Stimulated activated CD8-positive, alpha-beta memory T cell treated with anti-CD3 and anti-CD28 coated beads, Interleukin-2, amount 100 ng/mL, for 48 hours (primary cell): ENCODE data around the gene ZNF281.
A peak's percentile ranks its signal among the peaks of the same experiment; 100 is the strongest.
"Not testable (repeated sequence)": the region's sequence is repeated elsewhere in the genome, so short reads cannot be mapped to it uniquely, and the experiment has no call there.

Source experiments
- DNase-seq, 2 donors: peaks; one replicate each; pipeline ENCODE4 v3.0.0-alpha.2; 2020; ENCODE audit warnings: low read depth in 2 of 2

Gene ZNF281

DNA sequence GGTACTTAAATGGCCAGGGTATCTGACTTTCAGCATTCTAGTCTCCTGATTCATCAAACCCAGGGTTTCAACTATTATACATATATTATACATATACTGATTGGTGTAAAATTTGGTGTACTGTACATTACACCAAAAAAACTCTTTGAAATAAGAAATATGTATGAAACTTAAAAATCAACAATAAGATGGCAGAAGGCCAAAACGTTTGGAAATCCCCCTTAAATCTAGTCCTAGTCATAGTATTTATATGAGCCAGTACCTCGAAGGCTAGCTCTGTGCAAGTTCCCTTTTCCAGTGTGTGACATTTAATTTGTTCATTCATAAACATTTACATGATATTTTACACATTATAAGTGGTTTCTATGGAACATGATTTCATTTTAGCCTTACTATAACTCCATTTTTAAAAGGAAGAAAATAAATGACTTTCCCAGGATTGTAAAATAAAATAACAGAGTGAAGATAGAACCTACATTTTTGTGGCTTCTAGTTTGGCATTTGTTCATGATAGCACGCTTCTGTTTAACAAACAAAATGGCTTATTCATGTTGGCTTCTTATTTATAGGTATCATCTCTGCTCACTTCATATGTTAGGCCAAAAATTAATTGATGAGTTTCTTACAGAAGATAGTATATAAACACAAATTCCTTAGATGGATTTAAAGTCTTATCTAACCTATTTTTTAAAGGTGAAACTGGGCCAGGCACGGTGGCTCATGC is 18.8 kb upstream of the ZNF281 start:
- DNase-seq = no peak

DNA sequence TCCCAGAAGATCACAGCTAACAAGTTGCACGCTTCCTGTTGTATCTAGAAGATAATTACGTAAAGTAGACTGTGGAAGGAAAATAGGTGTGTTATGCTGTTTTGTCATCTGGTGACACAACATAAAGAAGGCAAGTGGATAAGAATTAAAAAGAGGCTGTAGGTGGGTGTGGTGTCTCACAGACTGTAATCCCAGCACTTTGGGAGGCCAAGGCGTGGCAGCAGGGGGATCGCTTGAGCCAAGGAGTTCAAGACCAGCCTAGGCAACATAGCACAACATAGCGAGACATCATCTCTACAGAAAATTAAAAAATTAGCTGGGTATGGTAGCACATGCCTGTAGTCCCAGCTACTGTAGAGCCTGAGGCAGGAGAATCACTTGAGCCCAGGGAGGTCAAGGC is 17.9 kb upstream of the ZNF281 start:
- DNase-seq = no peak

DNA sequence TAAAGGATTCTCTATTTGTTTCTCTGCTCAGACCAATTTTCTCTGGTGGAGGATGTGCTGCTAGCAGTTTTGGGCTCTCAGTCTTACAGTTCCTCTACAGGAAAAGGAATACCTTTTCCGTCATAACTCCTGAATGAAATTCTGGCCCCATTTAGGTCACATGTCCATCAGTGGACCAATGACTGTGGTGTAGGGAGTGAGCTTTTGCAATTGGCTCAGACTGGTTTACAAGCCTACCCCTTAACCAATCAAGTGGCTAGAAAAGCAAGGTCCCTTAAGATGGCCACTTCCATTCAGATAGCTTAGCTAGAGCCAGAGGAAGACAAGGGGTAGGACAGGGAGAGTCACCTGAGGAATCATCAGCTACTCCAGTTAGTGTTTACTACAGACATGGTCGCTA is 16.4 kb upstream of the ZNF281 start:
- no peak for DNase-seq

DNA sequence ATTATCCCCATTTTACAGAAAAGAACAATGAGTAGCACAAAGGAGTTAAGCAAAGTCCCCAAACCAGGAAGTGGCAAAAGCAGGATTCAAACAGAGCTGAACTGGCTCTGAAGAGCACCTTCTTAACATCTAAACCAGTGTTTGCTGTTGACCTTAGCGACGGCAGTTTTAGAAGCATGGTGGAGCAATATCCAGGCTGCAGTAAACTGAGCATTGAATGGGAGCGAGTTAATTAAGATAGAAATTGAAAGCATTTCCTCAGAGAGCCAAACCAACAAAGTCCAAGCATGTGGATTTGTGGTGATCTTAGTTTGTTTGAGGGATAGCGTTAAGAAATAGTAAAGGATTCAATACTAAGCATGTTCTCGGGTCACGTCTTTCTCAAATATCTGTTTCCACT is 13.4 kb upstream of the ZNF281 start:
- DNase-seq = no peak

DNA sequence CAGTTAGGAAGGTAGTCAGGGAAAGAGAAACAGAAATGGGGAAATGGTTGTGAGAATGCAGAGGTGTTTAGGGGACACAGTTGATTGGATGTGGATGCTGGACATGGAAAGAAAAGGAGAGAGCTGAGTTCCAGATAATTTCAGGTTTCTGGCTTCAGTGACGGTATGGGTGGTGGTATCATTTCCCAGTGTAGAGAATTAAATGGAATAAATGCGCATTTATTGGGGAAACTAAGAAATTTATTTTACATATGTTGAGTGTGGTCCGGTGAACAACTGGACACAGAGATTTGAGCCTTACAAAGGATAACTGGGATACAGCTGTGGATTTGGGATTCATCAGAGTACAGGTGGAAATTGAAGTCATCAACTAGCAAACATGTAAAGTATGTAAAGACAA is 12.4 kb upstream of the ZNF281 start:
- DNase-seq = no peak

DNA sequence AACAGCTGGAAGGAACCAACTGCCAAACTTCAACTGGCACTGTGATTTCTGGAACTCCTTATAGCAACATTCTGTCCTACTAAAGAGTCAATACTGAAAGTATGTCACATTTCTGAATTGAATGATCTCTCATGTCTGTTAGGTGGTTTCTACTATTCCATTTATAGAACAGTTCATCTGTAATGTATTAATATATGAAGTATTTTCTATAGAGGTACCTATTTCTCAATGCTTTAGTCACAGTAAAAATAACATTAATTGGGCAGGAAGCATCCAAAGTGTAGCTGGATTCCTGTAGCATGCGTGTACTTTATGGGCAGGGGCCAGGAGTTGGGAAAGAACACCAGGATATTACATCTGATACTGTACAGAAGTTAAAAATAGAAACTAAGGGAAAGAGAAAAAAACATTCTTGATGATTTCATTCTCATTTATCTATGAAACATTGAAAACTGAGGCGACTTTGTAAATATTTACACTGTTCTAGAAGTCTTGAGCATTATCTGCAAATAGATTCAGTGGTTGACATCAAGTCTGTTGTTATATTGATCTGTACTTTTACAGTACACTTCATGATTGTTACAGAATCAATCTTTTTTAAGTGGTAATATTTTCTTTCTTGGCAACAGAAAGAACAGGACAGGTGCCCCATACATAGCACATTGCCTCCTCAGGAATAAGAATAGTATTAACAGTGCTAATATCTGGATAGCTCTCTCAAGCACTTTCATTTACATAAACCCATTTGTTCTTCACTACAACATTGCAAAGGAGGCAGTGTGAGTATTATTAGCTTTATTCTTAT is 6.2 kb upstream of the ZNF281 start:
- DNase-seq = no peak

DNA sequence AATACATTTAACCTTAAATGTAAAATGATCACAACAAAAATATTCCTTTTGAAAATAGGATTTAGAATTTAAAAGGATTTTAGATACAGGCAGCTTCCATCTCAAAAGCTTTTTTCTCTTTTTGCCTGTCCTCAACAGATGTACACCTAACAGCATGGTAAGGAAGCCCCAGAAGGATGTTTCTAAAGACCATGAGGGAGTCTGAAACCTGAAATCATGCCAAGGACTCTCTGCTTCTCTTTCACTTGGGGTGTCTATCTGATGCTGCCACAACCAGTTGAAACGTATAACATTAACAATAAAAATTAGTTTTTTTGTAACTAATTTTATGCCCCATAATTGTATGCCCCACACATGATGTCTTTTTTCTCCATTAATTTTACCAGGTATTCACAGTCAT is 5.4 kb upstream of the ZNF281 start:
- DNase-seq = no peak

DNA sequence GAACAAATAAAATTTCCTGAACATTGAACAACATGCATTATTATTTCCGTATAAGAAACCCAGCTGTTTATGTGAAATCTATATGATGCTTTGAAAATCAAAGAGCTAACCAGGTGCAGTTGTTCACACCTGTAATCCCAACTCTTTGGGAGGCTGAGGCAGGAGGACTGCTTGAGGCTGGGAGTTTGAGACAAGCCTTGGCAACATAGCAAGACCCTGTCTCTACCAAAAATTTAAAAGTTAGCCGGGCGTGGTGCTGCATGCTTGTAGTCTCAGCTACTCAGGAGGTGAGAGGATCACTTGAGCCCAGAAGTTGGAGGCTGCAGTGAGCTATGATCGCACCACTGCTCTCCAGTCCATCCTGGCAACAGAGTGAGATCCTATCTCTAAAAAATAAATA is 4.8 kb upstream of the ZNF281 start:
- no peak for DNase-seq

DNA sequence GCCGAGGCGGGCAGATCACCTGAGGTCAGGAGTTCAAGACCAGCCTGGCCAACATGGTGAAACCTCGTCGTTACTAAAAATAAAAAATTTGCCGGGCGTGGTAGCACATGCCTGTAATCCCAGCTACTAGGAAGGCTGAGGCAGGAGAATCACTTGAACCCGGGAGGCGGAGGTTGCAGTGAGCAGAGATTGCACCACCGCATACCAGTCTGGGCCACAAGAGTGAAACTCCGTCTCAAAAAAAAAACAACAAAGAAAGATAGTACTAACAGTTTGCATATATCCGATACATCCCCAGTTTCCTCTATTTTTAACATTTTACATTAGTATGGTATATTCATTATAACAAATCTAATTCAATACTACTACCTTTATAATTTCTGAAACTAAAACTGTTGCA is 3.9 kb upstream of the ZNF281 start:
- DNase-seq = not testable (repeated sequence)

DNA sequence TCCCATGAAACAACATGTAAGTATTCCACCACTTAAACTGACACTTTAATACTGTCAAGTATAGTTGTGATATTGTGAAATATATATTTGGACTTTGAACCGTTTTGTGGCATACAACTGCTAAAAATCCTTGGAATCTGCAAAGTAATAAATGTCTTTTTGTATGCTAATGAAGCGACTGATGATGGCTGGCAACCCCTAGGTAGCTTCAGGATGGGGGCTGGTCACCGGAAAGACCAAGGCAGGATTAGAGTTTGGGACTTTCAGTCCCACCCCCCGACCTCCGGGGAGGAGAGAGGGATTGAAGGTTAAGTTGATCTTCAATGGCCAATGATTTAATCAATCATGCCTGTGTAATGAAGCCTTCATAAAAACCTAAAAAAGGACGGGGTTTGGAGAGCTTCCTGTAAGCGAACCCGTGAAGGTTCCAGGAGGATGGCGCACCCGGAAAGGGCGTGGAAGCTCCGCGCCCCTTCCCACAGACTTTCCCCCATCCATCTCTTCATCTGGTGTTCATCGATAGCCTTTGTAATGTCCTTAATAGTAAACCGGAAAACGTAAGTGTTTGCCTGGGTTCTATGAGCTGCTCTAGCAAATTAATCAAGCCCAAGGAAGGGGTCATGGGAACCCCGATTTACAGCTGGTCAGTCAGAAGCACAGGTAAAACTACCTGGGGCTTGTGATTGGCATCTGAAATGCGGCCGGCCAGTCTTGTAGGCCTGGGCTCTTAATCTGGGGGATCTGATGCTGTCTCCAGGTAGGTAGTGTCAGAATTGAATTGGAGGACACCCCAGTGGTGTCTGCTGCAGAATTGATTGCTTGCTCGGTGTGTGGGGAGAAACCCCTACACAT is 1.8 kb upstream of the ZNF281 start:
- DNase-seq = no peak

DNA sequence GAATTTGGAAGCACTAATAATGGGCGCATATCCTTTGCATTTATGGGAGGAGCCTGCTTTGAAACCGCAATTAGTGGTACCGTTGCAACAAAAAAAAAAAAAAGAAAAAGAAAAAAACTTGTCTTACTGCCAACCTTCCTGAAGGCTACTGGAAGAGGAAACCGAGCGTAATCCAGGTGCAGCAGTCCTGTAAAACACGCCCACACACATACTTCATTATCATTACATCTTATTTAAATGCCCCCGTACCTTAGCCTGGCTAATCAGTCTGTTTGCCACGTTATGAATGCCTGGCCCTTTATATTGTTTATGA is 686 bp upstream of the ZNF281 start:
- no peak for DNase-seq

DNA sequence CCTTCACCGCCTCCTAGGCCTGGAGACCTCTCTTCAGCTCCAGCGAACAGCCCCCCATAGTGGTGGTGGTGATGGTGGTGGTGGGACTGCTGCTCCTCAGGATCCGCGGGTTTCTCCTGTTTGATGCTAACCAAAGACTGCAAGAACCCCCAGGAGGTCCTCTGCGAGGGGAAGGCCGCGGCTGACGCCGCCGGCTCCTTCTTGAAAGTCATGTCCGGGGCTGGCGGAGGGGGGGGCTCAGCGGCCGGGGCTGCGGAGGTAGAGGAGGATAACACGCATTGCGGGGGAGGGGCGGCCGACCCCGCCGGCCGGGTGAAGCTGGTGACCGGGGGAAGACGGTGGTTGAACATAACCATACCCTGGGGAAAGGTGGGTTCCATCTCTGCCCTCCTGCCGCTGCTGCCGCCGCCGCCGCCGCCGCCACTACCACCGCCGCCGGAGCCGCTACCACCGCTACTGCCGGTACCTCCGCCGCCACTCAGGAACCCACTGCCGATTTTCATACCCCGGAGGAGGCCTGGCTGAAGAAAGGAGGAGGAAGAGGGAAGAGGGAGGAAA is 554 bp downstream of the ZNF281 start:
- DNase-seq = peak; percentile 21 to 23

DNA sequence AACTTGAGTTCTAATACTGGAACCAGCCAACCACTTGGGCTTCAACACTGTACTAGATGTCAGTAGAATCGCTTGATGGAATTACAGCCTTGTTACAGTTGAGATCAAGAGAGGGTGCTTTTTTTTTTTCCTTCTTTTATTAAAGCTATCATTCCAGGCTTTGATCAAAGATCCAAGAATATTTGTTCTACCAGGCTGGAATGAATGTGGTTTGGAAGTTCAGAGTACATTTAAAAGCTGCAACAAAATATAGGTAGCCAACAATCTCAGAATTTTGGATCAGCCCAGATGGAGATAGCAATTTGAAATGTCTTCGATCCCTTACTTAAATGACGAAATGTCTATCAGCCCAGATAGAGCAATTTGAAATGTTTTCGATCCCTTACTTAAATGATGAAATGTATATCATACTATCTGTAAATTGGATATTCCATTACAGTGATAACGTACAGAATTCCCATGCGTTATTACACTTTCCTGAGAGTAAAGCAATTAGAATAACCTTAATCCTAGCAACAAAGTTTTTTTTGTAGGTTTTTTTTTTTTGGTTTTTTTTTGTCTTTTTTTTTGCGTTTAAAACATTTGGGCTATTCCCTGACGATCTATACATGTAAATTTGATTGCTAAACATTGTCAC is 3.6 kb downstream of the ZNF281 start:
- no peak for DNase-seq

DNA sequence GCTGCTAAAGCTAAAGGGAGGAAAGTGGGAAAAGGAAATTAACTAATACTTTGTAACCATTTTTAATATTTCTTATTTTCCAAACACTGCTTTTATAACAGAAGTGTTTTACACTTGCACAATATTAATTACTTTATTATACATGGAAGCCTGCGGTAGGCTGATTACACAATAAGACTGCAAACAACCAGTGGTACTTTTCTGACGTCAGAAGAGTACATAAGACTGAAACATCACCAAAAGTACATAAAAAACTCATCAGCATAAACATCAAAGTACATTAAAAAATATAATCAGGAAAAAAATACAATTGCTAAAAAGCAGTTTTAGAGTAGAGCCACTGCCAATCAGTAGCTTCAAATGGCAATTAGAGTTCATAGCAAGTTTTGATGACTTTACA is 4.6 kb downstream of the ZNF281 start:
- DNase-seq = no peak

DNA sequence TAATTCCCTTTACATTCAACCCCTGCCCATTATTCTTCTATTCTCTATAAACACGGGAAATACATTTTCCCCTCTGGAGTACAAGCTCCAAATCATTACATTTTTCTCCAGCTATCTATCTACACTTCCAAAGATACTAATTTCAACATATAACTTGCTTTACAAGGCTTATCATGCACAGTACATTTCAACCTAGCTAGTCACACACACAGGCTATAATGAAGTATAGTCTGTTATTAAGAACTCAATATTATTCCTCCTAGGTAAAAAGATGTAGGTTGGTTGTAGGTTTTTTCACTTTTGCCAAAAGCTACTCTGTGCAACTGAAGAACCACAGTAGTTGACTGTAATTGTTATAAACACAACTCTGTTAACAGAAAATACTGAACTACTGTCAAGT is 8.1 kb downstream of the ZNF281 start:
- no peak for DNase-seq

DNA sequence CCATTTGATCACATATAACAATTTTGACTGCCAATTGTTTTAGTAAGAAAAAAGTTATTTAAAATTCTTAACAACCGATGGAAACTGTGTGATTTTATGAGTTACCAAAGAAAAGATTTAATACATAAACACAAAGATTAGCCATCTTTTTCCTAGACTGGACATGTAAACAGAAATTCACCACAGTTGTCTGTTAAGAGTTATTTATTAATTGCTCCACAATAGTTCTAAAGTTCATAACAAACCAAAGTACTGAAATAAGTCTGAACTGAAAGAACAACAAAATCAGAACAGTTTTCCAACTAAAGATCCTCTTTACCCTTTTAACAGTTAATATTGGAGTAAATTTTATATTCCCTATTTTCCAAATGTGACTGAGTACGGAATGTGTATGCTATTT is 8.6 kb downstream of the ZNF281 start:
- no peak for DNase-seq

DNA sequence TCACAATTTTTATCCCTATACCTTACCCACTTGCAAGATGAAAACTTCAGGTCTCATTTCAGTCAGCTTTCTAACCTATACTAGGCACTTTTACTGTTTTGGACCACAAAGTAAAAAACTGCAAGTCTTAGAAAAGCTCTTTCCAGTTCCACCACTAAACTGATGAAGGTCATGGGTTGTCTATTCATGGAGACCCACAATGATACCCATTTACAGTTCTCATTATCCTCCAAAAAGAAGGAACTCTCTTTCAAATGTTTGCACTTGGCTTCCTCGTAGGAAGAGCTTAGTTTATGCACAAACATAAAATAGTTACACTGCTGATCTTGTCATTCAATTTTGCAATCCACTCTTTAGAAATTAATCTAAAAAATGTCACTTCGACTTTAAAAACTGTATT is 9.3 kb downstream of the ZNF281 start:
- DNase-seq = no peak

DNA sequence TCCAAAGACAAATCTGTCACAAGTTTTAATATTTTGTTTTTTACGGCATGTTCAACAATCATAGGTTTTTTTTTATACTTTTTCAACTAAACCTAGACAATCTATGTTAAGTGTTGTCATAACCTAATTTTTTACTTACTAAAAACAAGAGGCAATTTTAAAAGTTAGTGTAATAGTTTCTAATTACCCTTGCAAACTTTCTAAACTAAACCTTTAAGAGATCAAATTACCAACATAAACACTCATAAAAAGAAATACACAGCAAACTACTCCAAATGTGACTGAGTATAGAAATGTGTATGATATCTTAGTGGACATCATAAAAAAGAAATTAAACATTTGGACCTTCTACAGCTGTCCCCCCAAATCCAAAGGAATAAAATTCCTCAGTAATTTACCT is 10.0 kb downstream of the ZNF281 start:
- DNase-seq = no peak

DNA sequence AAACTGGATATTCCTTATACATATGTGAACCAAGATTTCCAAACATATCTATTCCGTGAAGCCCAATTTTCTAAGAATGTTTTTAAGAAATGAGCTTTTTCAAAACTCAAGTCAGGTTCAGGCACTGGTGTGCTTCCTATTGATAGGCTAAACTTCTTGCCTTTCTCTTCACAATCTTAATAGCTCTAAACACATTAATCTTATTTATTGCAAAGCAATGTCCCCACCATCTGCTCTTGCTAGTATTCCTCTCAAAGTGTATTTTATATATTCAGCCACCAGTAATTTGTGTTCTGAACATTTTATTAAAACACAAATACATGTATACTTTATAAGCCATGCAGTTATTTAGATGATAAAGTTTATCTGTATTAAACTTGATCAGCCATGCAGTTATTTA is 11.5 kb downstream of the ZNF281 start:
- DNase-seq = no peak

DNA sequence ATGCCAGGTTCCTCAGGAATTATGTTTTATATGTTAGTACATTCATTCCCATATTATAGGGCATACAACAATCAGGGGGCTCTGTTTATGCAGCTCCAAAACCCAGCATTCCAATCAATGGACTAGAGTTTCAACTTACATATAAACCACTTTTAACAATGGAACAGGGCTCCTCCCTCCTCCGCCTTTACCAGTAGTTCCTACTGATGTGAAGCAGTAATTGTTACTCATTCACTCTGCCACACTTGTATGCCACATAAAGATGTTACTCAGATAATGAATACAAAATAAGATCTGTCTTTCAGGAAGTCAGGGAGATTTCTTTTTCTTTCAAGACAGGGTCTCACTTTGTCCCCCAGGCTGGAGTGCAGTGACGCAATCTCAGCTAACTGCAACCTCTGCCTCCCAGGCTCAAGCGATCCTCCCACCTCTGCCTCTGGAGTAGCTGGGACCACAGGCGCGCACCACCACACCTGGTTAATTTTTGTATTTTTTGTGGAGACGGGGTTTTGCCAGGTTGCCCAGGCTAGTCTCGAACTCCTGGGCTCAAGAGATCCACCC is 17.1 kb downstream of the ZNF281 start:
- no peak for DNase-seq

DNA sequence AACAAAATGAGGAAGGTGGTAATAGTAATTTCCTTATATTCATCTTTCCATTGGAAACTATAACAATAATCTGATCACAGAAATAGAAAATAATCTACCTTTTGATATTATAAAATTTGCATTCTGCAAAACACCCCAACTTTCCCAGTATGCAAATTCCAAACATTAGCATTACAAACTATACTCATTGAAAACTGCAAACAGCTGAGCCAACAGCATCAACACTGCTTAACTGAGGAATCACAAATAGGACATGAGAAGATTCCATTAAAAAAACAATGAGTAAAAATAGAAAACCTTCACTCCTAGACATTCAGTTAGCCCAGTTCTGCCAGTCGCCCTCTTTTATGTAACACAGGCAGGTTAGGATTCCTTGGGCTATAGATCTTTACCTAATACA is 18.1 kb downstream of the ZNF281 start:
- no peak for DNase-seq

DNA sequence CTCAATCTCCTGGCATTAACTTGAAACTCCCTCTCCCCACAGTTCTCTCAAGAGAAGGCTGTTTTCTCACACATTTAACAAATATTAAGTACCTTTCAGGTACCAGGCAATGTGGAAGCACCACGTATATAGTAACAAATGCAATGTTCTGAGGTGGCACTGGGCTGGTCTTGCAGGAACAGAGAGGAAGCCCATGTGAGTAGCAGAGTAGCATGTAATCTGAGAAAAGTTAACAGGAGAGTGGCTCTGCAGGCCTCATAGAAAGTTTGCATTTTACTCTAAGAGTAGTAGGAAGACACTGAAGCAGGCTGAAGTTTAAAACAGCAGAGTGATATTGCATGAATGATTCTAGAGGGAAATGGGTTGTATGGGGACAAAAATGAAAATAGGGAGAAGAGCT is 21.0 kb downstream of the ZNF281 start:
- DNase-seq = no peak
